ENCODE results near the gene ANGPTL8.

The ANGPTL8 gene

GRCh38 chr19:11194173-11194572, 45.2 kb upstream of the ANGPTL8 start:
- POLR2A ChIA-PET, result interaction anchor here (1.2 kb wide), 1 partner anchor 14 kb away, joined by 3 read pairs; no protein-coding TSS in a partner anchor
- peak overlapping the region; percentile 54 for H3K4me3 ChIP-seq (ENCODE audit: low read depth, low read length)
- CTCF ChIA-PET, result interaction anchor here (1.2 to 2.5 kb wide), 3 partner anchors 10 to 68 kb away, joined by 3 to 12 read pairs (median 6); no protein-coding TSS in a partner anchor
- DNase-seq (ENCODE audit: low read depth, low spot score), result no peak
- no peak for TF ChIP-seq CTCF (IDR thresholded peaks at IDR 0.05; ENCODE audit: insufficient read depth, low read length, missing control alignments)

- no peak for DNase-seq (ENCODE audit: low read depth, low spot score)
- POLR2A ChIA-PET, result interaction anchor here (1.2 kb wide), 1 partner anchor 15 kb away, joined by 3 read pairs; no protein-coding TSS in a partner anchor
- no peak for TF ChIP-seq CTCF (IDR thresholded peaks at IDR 0.05; ENCODE audit: insufficient read depth, low read length, missing control alignments)
- H3K4me3 ChIP-seq (ENCODE audit: low read depth, low read length), result peak overlapping the region; percentile 54
- CTCF ChIA-PET, result interaction anchor here (1.2 to 2.5 kb wide), 3 partner anchors 9 to 68 kb away, joined by 3 to 12 read pairs (median 6); no protein-coding TSS in a partner anchor
Observed at GRCh38 chr19:11194656-11195558, 44.5 kb upstream of the ANGPTL8 start.

- ChIA-PET CTCF (no interaction called here), POLR2A (no interaction called here)
- peak overlapping the region; percentile 54 for H3K4me3 ChIP-seq (ENCODE audit: low read depth, low read length)
- DNase-seq (ENCODE audit: low read depth, low spot score), result no peak
- TF ChIP-seq CTCF (IDR thresholded peaks at IDR 0.05; ENCODE audit: insufficient read depth, low read length, missing control alignments), result no peak
Observed at GRCh38 chr19:11195681-11196080, 43.7 kb upstream of the ANGPTL8 start.

- ChIA-PET POLR2A (interaction anchor here (0.6 to 1.4 kb wide), 2 partner anchors 41 to 58 kb away, joined by 3 to 4 read pairs; no protein-coding TSS in a partner anchor), CTCF (interaction anchor here (1.0 kb wide), 1 partner anchor 161 kb away, joined by 3 read pairs; no protein-coding TSS in a partner anchor)
- DNase-seq (ENCODE audit: low read depth, low spot score), result no peak
- H3K4me3 ChIP-seq (ENCODE audit: low read depth, low read length), result peak overlapping the region; percentile 95
- no peak for TF ChIP-seq CTCF (IDR thresholded peaks at IDR 0.05; ENCODE audit: insufficient read depth, low read length, missing control alignments)
Observed at GRCh38 chr19:11196406-11197287, 42.8 kb upstream of the ANGPTL8 start.

GRCh38 chr19:11197291-11198174, 41.9 kb upstream of the ANGPTL8 start, which contains the start of gene KANK2:
TSS of gene KANK2 (minus strand) at chr19:11197545. CDS start at chr19:11194511, 3,034 bp downstream.
- DNase-seq (ENCODE audit: low read depth, low spot score), result no peak
- POLR2A ChIA-PET, result interaction anchor here (0.6 to 1.4 kb wide), 3 partner anchors 40 to 59 kb away, joined by 3 to 4 read pairs (median 4); no protein-coding TSS in a partner anchor
- CTCF ChIA-PET, result interaction anchor here (1.0 to 2.9 kb wide), 5 partner anchors 60 to 161 kb away, joined by 3 to 15 read pairs (median 11); no protein-coding TSS in a partner anchor
- peak within 1 kb of the TSS; percentile 95 for H3K4me3 ChIP-seq (ENCODE audit: low read depth, low read length)
- no peak for TF ChIP-seq CTCF (IDR thresholded peaks at IDR 0.05; ENCODE audit: insufficient read depth, low read length, missing control alignments)
